NT2/D1 (cell line): ENCODE measurements around the gene PAK5.

Experiments used
- YY1 ChIP-seq: IDR thresholded peaks from 2 replicates; pipeline ENCODE4 v1.6.1; 2011; ENCODE audit not compliant: insufficient read length, insufficient read depth
- ZNF274 ChIP-seq: IDR thresholded peaks from 2 replicates; pipeline ENCODE4 v1.6.1; 2011; ENCODE audit warnings: mild to moderate bottlenecking, low read depth, low read length

GRCh38 chr20:9755301-9755700 is 83.6 kb downstream of the PAK5 start:
- TF ChIP-seq YY1 (no peak), ZNF274 (no peak)
